Activated B cell treated with CpG ODN at 0.5 μM for 24 hours (primary cell): ENCODE data around the gene NRXN3. TPM values are rescaled to one million over a fixed set of nuclear protein-coding genes. Genes with fewer than 3 reads are reported as not detected.

Experiments
- ATAC-seq: fragments of 200-7000 bp; cut with Tn5 transposase; one replicate; pipeline ENCODE4 v1.10.0; 2021; ENCODE audit warnings: low read depth, mild to moderate bottlenecking, moderate library complexity
- CTCF ChIA-PET: fragments of 350-600 bp; sonication (Branson Sonifier 250); formaldehyde crosslinking; loops from one replicate; lab custom pipeline; 2021; ENCODE audit warnings: antibody characterized with exemption; lab: Charles Lee
- POLR2A ChIA-PET: fragments of 350-600 bp; sonication (Branson Sonifier 250); formaldehyde crosslinking; loops from one replicate; lab custom pipeline; 2021; ENCODE audit warnings: antibody characterized with exemption; lab: Charles Lee
- DNase-seq: peaks from one replicate; pipeline ENCODE4 v3.0.0; 2022
- H3K27ac Mint-ChIP-seq: one replicate; pipeline ENCODE4 v1.8.0; 2020; ENCODE audit warnings: mixed read lengths
- H3K27me3 Mint-ChIP-seq: one replicate; pipeline ENCODE4 v1.8.0; 2021; ENCODE audit warnings: mixed read lengths
- H3K36me3 Mint-ChIP-seq: one replicate; pipeline ENCODE4 v1.8.0; 2021; ENCODE audit warnings: low read depth, mixed read lengths
- H3K4me1 Mint-ChIP-seq: one replicate; pipeline ENCODE4 v1.8.0; 2021; ENCODE audit warnings: mixed read lengths
- H3K4me3 Mint-ChIP-seq: one replicate; pipeline ENCODE4 v1.8.0; 2020; ENCODE audit warnings: mild to moderate bottlenecking, mixed read lengths
- H3K9me3 Mint-ChIP-seq: one replicate; pipeline ENCODE4 v1.8.0; 2020; ENCODE audit warnings: mixed read lengths
- CTCF ChIP-seq: fragments of 200-600 bp; IDR thresholded peaks from one replicate; pipeline ENCODE4 v1.8.0; 2022; ENCODE audit warnings: antibody characterized with exemption, mild to moderate bottlenecking
- intact Hi-C: fragments of 100-400 bp; cut with micrococcal nuclease; formaldehyde crosslinking; loops from one replicate; pipeline ENCODE4 v1.15.1; 2024
- total RNA-seq: library from RNA; stranded (reverse); gene quantifications from 2 replicates; pipeline ENCODE4 v1.2.3, GENCODE V29; 2022

Gene NRXN3
- total RNA-seq, 1 donor from 2014 or later, result not detected

- intact Hi-C loops, result no loop called here
- Mint-ChIP-seq H3K9me3 (peaks cover 2% of the 10 kb centered on the region), H3K4me3 (no peak overlapping the region), H3K4me1 (no peaks in the 10 kb centered on the region), H3K27me3 (no peaks in the 10 kb centered on the region), H3K27ac (no peak overlapping the region), H3K36me3 (no peaks in the 10 kb centered on the region)
- ATAC-seq (no peak), DNase-seq (no peak)
- TF ChIP-seq CTCF, result no peak
- ChIA-PET POLR2A (no interaction called here), CTCF (no interaction called here)
Observed at GRCh38 chr14:79658769-79659168, 1488.6 kb downstream of the NRXN3 start.

- H3K4me1 Mint-ChIP-seq, result no peaks in the 10 kb centered on the region
- H3K27me3 Mint-ChIP-seq, result no peaks in the 10 kb centered on the region
- peaks cover 6% of the 10 kb centered on the region for H3K9me3 Mint-ChIP-seq
- ATAC-seq (no peak), DNase-seq (no peak)
- intact Hi-C loops, result no loop called here
- H3K4me3 Mint-ChIP-seq, result no peak overlapping the region
- ChIA-PET POLR2A (no interaction called here), CTCF (no interaction called here)
- no peak overlapping the region for H3K27ac Mint-ChIP-seq
- TF ChIP-seq CTCF, result no peak
- no peaks in the 10 kb centered on the region for H3K36me3 Mint-ChIP-seq
Observed at GRCh38 chr14:79660053-79660939, 1490.1 kb downstream of the NRXN3 start.

GRCh38 chr14:79661752-79662151, 1491.6 kb downstream of the NRXN3 start:
- Mint-ChIP-seq H3K4me3 (no peak overlapping the region), H3K4me1 (no peaks in the 10 kb centered on the region), H3K9me3 (peaks cover 6% of the 10 kb centered on the region), H3K27ac (no peak overlapping the region), H3K36me3 (no peaks in the 10 kb centered on the region), H3K27me3 (no peaks in the 10 kb centered on the region)
- TF ChIP-seq CTCF, result no peak
- intact Hi-C loops, result no loop called here
- ChIA-PET CTCF (no interaction called here), POLR2A (no interaction called here)
- ATAC-seq (no peak), DNase-seq (no peak)

- DNase-seq (no peak), ATAC-seq (no peak)
- H3K4me3 Mint-ChIP-seq, result no peak overlapping the region
- no peaks in the 10 kb centered on the region for H3K36me3 Mint-ChIP-seq
- H3K4me1 Mint-ChIP-seq, result no peaks in the 10 kb centered on the region
- no peaks in the 10 kb centered on the region for H3K27me3 Mint-ChIP-seq
- TF ChIP-seq CTCF, result no peak
- ChIA-PET CTCF (no interaction called here), POLR2A (no interaction called here)
- H3K27ac Mint-ChIP-seq, result no peak overlapping the region
- intact Hi-C loops, result no loop called here
- H3K9me3 Mint-ChIP-seq, result peaks cover 6% of the 10 kb centered on the region
Observed at GRCh38 chr14:79663453-79663852, 1493.3 kb downstream of the NRXN3 start.

GRCh38 chr14:79665556-79665955, 1495.4 kb downstream of the NRXN3 start:
- TF ChIP-seq CTCF, result no peak
- no peak overlapping the region for H3K4me3 Mint-ChIP-seq
- H3K27ac Mint-ChIP-seq, result no peak overlapping the region
- no peaks in the 10 kb centered on the region for H3K36me3 Mint-ChIP-seq
- peaks cover 6% of the 10 kb centered on the region for H3K9me3 Mint-ChIP-seq
- H3K4me1 Mint-ChIP-seq, result no peaks in the 10 kb centered on the region
- ATAC-seq (no peak), DNase-seq (no peak)
- CTCF ChIA-PET, result no interaction called here
- H3K27me3 Mint-ChIP-seq, result no peaks in the 10 kb centered on the region
- POLR2A ChIA-PET, result no interaction called here
- intact Hi-C loops, result no loop called here
